Measurements from ENCODE around the gene TRIM63.

GRCh38 chr1:26092422-26092821, 25.0 kb upstream of the TRIM63 start:
- TF ChIP-seq, protein P1, sequence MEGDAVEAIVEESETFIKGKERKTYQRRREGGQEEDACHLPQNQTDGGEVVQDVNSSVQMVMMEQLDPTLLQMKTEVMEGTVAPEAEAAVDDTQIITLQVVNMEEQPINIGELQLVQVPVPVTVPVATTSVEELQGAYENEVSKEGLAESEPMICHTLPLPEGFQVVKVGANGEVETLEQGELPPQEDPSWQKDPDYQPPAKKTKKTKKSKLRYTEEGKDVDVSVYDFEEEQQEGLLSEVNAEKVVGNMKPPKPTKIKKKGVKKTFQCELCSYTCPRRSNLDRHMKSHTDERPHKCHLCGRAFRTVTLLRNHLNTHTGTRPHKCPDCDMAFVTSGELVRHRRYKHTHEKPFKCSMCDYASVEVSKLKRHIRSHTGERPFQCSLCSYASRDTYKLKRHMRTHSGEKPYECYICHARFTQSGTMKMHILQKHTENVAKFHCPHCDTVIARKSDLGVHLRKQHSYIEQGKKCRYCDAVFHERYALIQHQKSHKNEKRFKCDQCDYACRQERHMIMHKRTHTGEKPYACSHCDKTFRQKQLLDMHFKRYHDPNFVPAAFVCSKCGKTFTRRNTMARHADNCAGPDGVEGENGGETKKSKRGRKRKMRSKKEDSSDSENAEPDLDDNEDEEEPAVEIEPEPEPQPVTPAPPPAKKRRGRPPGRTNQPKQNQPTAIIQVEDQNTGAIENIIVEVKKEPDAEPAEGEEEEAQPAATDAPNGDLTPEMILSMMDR (conservative IDR thresholded peaks at IDR 0.05 in 1 of 2, IDR thresholded peaks at IDR 0.05 in 1 of 2; ENCODE audit: low read depth in 1 of 2, low read length in 2 of 2): no peak
- TF ChIP-seq EZH2 (IDR thresholded peaks at IDR 0.05; ENCODE audit: low read length, missing control alignments): no peak
